H9 (cell line): ENCODE results near the gene ADGRE1. TPM values are rescaled to one million over a fixed set of nuclear protein-coding genes. Genes with fewer than 3 reads are reported as not detected.

Experiments
- DNase-seq: peaks from one replicate; pipeline ENCODE4 v3.0.0-alpha.2; 2017
- H2AFZ ChIP-seq: one replicate; pipeline ENCODE4 v1.6.1; 2013; ENCODE audit warnings: mild to moderate bottlenecking, low read length, control low read depth, moderate library complexity
- H2AK5ac ChIP-seq: 2 replicates; pipeline ENCODE4 v1.6.1; 2013; ENCODE audit warnings: low read length, control low read depth, mixed read lengths; ENCODE audit not compliant: insufficient read length
- H2BK120ac ChIP-seq: one replicate; pipeline ENCODE4 v1.6.1; 2013; ENCODE audit warnings: low read depth, mild to moderate bottlenecking, low read length, control low read depth, inconsistent platforms; ENCODE audit not compliant: poor library complexity, severe bottlenecking
- H2BK12ac ChIP-seq: 2 replicates; pipeline ENCODE4 v1.6.1; 2013; ENCODE audit warnings: low read length, control low read depth, mixed read lengths, low read depth; ENCODE audit not compliant: insufficient read length
- H2BK15ac ChIP-seq: 2 replicates; pipeline ENCODE4 v1.6.1; 2013; ENCODE audit warnings: low read depth, low read length, control low read depth
- H2BK20ac ChIP-seq: one replicate; pipeline ENCODE4 v1.6.1; 2013; ENCODE audit warnings: low read depth, mild to moderate bottlenecking, low read length, control low read depth, inconsistent platforms; ENCODE audit not compliant: poor library complexity, severe bottlenecking
- H2BK5ac ChIP-seq: 2 replicates; pipeline ENCODE4 v1.6.1; 2013; ENCODE audit warnings: low read length, control low read depth, mixed read lengths; ENCODE audit not compliant: insufficient read length
- H3K14ac ChIP-seq: 2 replicates; pipeline ENCODE4 v1.6.1; 2013; ENCODE audit warnings: low read length, control low read depth; ENCODE audit not compliant: insufficient read depth
- H3K18ac ChIP-seq: 2 replicates; pipeline ENCODE4 v1.6.1; 2013; ENCODE audit warnings: low read depth, mild to moderate bottlenecking, mixed read lengths, low read length, control low read depth; ENCODE audit not compliant: insufficient read length
- H3K23ac ChIP-seq: 2 replicates; pipeline ENCODE4 v1.6.1; 2013; ENCODE audit warnings: low read length, control low read depth, mixed read lengths, low read depth; ENCODE audit not compliant: insufficient read length
- H3K23me2 ChIP-seq: 2 replicates; pipeline ENCODE4 v1.6.1; 2013; ENCODE audit warnings: low read depth, mild to moderate bottlenecking, mixed read lengths, low read length, control low read depth; ENCODE audit not compliant: insufficient read length, poor library complexity, severe bottlenecking
- H3K27ac ChIP-seq: 2 replicates; pipeline ENCODE4 v1.5.1; 2013; ENCODE audit warnings: low read length, control low read depth, mixed read lengths, low read depth; ENCODE audit not compliant: insufficient read length
- H3K27me3 ChIP-seq: 2 replicates; pipeline ENCODE4 v1.6.1; 2013; ENCODE audit warnings: low read length, control low read depth, inconsistent platforms; ENCODE audit not compliant: insufficient read depth
- H3K4ac ChIP-seq: 2 replicates; pipeline ENCODE4 v1.6.1; 2013; ENCODE audit warnings: low read depth, mild to moderate bottlenecking, control low read depth, inconsistent platforms, low read length, moderate library complexity
- H3K4me1 ChIP-seq: 2 replicates; pipeline ENCODE4 v1.6.1; 2013; ENCODE audit warnings: low read length, control low read depth, inconsistent platforms; ENCODE audit not compliant: insufficient read depth
- H3K4me2 ChIP-seq: 2 replicates; pipeline ENCODE4 v1.6.1; 2013; ENCODE audit warnings: low read length, control low read depth, mixed read lengths; ENCODE audit not compliant: insufficient read length, insufficient read depth
- H3K56ac ChIP-seq: 2 replicates; pipeline ENCODE4 v1.6.1; 2013; ENCODE audit warnings: low read depth, mild to moderate bottlenecking, mixed read lengths, low read length, control low read depth; ENCODE audit not compliant: insufficient read length
- H3K79me1 ChIP-seq: 2 replicates; pipeline ENCODE4 v1.6.1; 2013; ENCODE audit warnings: low read depth, mild to moderate bottlenecking, moderate library complexity, low read length, control low read depth, inconsistent platforms; ENCODE audit not compliant: insufficient read depth, poor library complexity, severe bottlenecking
- H3K79me2 ChIP-seq: 2 replicates; pipeline ENCODE4 v1.6.1; 2013; ENCODE audit warnings: low read length, control low read depth, inconsistent platforms; ENCODE audit not compliant: insufficient read depth
- H3K9ac ChIP-seq: 2 replicates; pipeline ENCODE4 v1.6.1; 2013; ENCODE audit warnings: low read length, control low read depth, mixed read lengths; ENCODE audit not compliant: insufficient read length; ENCODE audit errors: extremely low read depth
- H3K9me3 ChIP-seq: one replicate; pipeline ENCODE4 v1.6.1; 2013; ENCODE audit warnings: low read depth, low read length, inconsistent platforms; ENCODE audit not compliant: control insufficient read depth
- H3T11ph ChIP-seq: one replicate; pipeline ENCODE4 v1.6.1; 2013; ENCODE audit warnings: mild to moderate bottlenecking, low read length, control low read depth, inconsistent platforms
- H4K20me1 ChIP-seq: one replicate; pipeline ENCODE4 v1.6.1; 2013; ENCODE audit not compliant: control insufficient read depth, insufficient read length, insufficient read depth
- H4K5ac ChIP-seq: 2 replicates; pipeline ENCODE4 v1.6.1; 2013; ENCODE audit warnings: low read depth, mild to moderate bottlenecking, mixed read lengths, low read length, control low read depth; ENCODE audit not compliant: insufficient read length
- H4K8ac ChIP-seq: replicated peaks from 2 replicates; pipeline ENCODE4 v1.6.1; 2013; ENCODE audit warnings: low read length, control low read depth, mixed read lengths, low read depth; ENCODE audit not compliant: insufficient read length
- H4K91ac ChIP-seq: 2 replicates; pipeline ENCODE4 v1.6.1; 2013; ENCODE audit warnings: low read depth, mild to moderate bottlenecking, moderate library complexity, mixed read lengths, low read length, control low read depth; ENCODE audit not compliant: insufficient read length
- H3K27ac Mint-ChIP-seq, 3 experiments: 2 replicates in 2 of 3; 3 replicates in 1 of 3; pipeline ENCODE4 v1.8.0; 2020 to 2021; ENCODE audit warnings: mixed read lengths in 3 of 3, mild to moderate bottlenecking in 1 of 3, moderate library complexity in 1 of 3
- H3K27me3 Mint-ChIP-seq: 2 replicates; pipeline ENCODE4 v1.8.0; 2021; ENCODE audit warnings: low read depth, mild to moderate bottlenecking, moderate library complexity, mixed read lengths
- H3K36me3 Mint-ChIP-seq, 3 experiments: 2 replicates in 2 of 3; 3 replicates in 1 of 3; pipeline ENCODE4 v1.8.0; 2020 to 2021; ENCODE audit warnings: low read depth in 3 of 3, mixed read lengths in 3 of 3; ENCODE audit not compliant: insufficient read depth in 1 of 3
- H3K4me1 Mint-ChIP-seq, 2 experiments: 2 replicates each; pipeline ENCODE4 v1.8.0; 2020; ENCODE audit warnings: mixed read lengths in 2 of 2
- H3K4me3 Mint-ChIP-seq, 2 experiments: 2 replicates in 1 of 2; 3 replicates in 1 of 2; pipeline ENCODE4 v1.8.0; 2020 to 2021; ENCODE audit warnings: mild to moderate bottlenecking in 2 of 2, mixed read lengths in 2 of 2, moderate library complexity in 1 of 2
- H3K9me3 Mint-ChIP-seq, 2 experiments: 2 replicates in 1 of 2; 3 replicates in 1 of 2; pipeline ENCODE4 v1.8.0; 2020; ENCODE audit warnings: mild to moderate bottlenecking in 2 of 2, mixed read lengths in 2 of 2, moderate library complexity in 1 of 2
- WGBS: extraction: QIAGEN DNeasy Blood & Tissue Kit; methylation state at CpG from one replicate; pipeline ENCODE4 v1.1.7; 2013; ENCODE audit warnings: missing lambda C conversion rate, low lambda C conversion rate, mixed read lengths; ENCODE audit not compliant: insufficient read length; ENCODE audit errors: extremely low coverage; 5-methylcytosine and 5-hydroxymethylcytosine counted together
- total RNA-seq: library from RNA; stranded (reverse); gene quantifications from 2 replicates; pipeline ENCODE4 v1.2.1, GENCODE V29; 2021
- TF ChIP-seq, protein P1 (sequence below): fragments of 200-600 bp; sonication (generic); conservative IDR thresholded peaks from 3 replicates; pipeline ENCODE4 v1.8.0; 2021; ENCODE audit warnings: antibody characterized with exemption, mild to moderate bottlenecking

Gene ADGRE1
- total RNA-seq, 1 experiment from 2014 or later, result not detected

DNA sequence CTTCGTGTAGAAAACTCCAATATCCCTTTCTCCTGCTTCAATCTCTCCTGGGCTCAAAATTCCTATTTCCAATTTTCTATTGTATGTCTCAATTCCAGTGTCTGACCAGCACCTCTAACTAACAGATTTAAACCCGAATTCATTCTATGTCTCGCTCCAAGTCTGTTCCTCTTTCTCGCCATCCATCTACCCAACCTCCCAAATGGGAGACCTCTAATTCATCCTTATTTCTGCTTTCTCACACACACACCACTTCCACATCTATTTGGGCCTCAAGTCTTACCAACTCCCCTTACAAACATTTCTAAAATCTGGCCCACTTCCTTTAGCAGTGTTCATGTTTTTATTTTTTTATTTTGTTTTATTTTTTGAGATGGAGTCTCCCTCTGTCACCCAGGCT is 80.6 kb downstream of the ADGRE1 start:
- Histone ChIP-seq H3K4me2 (no peak overlapping the region), H3K14ac (no peak overlapping the region), H3K79me2 (no peaks in the 10 kb centered on the region), H3K4ac (no peak overlapping the region), H2BK20ac (no peak overlapping the region), H2AK5ac (no peak overlapping the region), H4K20me1 (no peaks in the 10 kb centered on the region), H3K9me3 (peaks cover 58% of the 10 kb centered on the region), H3K27ac (no peak overlapping the region), H2BK120ac (no peak overlapping the region), H3K18ac (no peak overlapping the region), H3K9ac (no peak overlapping the region), H3K23ac (no peak overlapping the region), H2BK5ac (no peak overlapping the region), H3K23me2 (no peaks in the 10 kb centered on the region), H2BK12ac (no peak overlapping the region), H2BK15ac (no peak overlapping the region), H2AFZ (no peak overlapping the region), H3K79me1 (no peaks in the 10 kb centered on the region), H4K8ac (no peak overlapping the region), H4K91ac (no peak overlapping the region), H3T11ph (no peak overlapping the region), H3K56ac (no peak overlapping the region), H3K27me3 (peaks cover 4% of the 10 kb centered on the region; the same call in 1 of the 2 replicates), H4K5ac (no peak overlapping the region), H3K4me1 (no peaks in the 10 kb centered on the region)
- Mint-ChIP-seq H3K4me3 (no peak overlapping the region), H3K27me3 (no peaks in the 10 kb centered on the region), H3K27ac (no peak overlapping the region), H3K9me3 (peaks cover 82 to 95% of the 10 kb centered on the region in 2 experiments), H3K4me1 (no peaks in the 10 kb centered on the region), H3K36me3 (peaks cover 0 to 30% (median 5%) of the 10 kb centered on the region in 3 experiments; a peak in 4 of 7 replicates)
- TF ChIP-seq, protein P1, sequence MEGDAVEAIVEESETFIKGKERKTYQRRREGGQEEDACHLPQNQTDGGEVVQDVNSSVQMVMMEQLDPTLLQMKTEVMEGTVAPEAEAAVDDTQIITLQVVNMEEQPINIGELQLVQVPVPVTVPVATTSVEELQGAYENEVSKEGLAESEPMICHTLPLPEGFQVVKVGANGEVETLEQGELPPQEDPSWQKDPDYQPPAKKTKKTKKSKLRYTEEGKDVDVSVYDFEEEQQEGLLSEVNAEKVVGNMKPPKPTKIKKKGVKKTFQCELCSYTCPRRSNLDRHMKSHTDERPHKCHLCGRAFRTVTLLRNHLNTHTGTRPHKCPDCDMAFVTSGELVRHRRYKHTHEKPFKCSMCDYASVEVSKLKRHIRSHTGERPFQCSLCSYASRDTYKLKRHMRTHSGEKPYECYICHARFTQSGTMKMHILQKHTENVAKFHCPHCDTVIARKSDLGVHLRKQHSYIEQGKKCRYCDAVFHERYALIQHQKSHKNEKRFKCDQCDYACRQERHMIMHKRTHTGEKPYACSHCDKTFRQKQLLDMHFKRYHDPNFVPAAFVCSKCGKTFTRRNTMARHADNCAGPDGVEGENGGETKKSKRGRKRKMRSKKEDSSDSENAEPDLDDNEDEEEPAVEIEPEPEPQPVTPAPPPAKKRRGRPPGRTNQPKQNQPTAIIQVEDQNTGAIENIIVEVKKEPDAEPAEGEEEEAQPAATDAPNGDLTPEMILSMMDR, result no peak
- no CpG with 5 or more reads among the region's 4 CpGs for WGBS
- no peak for DNase-seq
